NCI-H2171 (cell line): ENCODE data around the gene DXO.

Experiments used
- DNase-seq: peaks from one replicate; lab custom pipeline; 2025; lab: John Stamatoyannopoulos, UW

Gene DXO

DNA sequence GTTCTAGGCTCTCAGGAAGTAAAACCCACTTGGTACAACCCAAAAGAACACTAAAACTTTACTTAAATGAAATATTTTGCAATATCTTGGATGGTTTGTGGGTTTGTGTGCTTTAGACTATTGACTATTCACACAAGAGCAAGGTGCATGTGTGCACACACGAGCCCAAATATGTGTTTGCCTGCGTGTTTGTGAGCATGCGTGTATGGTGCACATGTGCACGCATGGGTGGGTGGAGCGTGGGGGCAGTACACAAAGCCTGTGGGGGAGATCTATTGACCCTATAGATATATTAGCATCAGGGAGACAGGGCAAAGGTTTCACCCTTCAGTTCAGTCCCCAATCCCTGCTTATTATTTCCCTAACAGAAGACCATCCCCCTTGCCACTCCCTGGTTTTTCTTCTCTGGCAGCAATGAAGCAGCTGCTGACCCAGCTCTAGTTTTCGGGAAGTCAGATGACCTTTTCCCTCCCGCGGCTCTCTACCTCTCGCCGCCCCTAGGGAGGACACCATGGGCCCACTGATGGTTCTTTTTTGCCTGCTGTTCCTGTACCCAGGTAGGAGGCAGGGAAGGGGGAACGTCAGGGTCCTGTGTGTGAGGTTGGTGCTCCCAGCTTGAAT is 44.6 kb downstream of the DXO start, which contains the start of gene C2:
Gene C2, plus strand, starts transcription at position 476 of the 621 bp plus-strand sequence. Its CDS starts 36 bp downstream, at position 512.
- no peak for DNase-seq

DNA sequence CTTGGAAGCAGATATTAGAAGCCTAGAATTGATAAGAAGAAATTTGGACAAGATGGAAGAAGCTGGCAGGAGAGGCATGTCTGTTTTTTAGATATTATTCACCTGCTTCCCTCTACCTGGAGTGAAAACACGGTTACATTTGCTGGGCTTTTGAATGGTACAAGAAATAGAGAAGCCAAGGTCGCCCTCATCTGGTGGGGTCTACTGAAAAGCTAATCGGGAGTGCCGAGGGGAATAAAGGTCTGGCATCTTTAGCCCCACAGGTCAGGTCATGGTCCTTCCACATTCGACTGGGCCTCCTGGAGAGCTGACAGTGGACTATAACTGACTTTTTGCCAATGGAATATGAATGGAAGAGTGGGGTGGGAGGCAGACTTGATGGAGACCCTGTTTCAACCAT is 49.0 kb downstream of the DXO start:
- DNase-seq, result no peak

DNA sequence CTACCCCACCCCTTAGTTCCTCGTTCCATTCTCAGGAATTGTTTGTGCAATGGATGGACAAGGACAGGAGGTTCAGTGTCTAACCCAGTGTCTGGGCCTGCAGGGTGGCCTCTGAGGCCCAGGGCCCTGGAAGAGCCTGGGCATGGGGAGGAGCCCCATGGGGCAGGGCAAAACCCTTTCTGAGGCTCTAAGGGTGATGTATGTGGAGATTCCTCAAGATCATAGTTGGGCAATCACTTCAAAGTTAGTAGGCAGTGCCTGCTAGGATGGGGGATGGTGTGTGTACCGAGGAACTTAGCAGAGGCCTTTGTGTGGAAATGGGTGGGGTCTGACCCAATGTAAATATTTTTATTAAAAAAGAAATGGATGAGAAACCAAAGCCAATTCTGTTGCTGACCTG is 51.1 kb downstream of the DXO start:
- no peak for DNase-seq
